ENCODE data around the gene PLCG2. TPM values are rescaled to one million over a fixed set of nuclear protein-coding genes. Genes with fewer than 3 reads are reported as not detected.
A peak's percentile ranks its signal among the peaks of the same experiment; 100 is the strongest.

Gene PLCG2
- total and polyA plus RNA-seq, 3 donors from 2014 or later, result 6.8 to 11.3 (median 8.0) TPM

DNA sequence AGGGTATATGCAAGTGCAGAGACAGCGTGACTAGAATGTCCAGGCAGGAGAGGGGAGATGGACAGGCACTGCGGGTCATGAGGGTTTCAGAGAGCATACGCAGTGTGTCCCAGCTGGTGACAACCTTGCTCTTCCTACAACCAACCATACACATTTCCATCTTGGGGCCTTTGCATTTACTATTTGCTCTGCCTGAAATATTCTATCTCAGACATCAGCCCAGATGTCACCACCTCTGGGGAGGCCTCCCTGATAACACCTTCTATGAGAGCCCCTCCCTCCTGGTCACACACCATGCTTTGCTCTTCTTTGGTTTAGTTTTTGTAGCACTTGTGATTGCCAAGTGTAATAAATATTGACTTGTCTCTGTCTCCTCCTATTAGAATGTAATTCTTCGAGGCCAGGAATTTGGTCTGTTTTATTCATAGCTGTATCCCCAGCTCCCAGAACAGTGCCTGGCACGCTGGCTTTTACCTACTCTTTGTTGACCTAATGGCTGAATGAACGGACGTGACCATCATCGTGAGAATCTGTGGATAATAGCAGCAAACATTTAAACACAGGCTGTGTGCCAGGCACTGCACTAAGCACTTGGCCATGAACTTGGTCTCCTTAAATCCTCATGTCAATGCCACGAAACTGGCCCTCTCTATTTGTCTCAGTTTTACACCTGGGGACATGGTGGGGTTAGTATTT is 51.9 kb downstream of the PLCG2 start:
- no peaks in the 10 kb centered on the region for H3K4me1 ChIP-seq
- TF ChIP-seq, protein P1, sequence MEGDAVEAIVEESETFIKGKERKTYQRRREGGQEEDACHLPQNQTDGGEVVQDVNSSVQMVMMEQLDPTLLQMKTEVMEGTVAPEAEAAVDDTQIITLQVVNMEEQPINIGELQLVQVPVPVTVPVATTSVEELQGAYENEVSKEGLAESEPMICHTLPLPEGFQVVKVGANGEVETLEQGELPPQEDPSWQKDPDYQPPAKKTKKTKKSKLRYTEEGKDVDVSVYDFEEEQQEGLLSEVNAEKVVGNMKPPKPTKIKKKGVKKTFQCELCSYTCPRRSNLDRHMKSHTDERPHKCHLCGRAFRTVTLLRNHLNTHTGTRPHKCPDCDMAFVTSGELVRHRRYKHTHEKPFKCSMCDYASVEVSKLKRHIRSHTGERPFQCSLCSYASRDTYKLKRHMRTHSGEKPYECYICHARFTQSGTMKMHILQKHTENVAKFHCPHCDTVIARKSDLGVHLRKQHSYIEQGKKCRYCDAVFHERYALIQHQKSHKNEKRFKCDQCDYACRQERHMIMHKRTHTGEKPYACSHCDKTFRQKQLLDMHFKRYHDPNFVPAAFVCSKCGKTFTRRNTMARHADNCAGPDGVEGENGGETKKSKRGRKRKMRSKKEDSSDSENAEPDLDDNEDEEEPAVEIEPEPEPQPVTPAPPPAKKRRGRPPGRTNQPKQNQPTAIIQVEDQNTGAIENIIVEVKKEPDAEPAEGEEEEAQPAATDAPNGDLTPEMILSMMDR (IDR thresholded peaks at IDR 0.05), result no peak
- TF ChIP-seq POLR2A (IDR thresholded peaks at IDR 0.05), result no peak
- no peaks in the 10 kb centered on the region for H3K27me3 ChIP-seq
- H3K4me3 ChIP-seq, result no peak overlapping the region
- no peaks in the 10 kb centered on the region for H3K36me3 ChIP-seq (ENCODE audit: low read depth, missing control alignments)
- 68% methylated on average over 8 to 9 of the region's 9 CpGs for WGBS, 2 donors
- no peaks in the 10 kb centered on the region for H3K9me3 ChIP-seq
- no peak for DNase-seq
- intact Hi-C loops (cut with DNase I; ENCODE audit: low total_unique reads), result no loop called here
- H3K27ac ChIP-seq, result no peak overlapping the region

DNA sequence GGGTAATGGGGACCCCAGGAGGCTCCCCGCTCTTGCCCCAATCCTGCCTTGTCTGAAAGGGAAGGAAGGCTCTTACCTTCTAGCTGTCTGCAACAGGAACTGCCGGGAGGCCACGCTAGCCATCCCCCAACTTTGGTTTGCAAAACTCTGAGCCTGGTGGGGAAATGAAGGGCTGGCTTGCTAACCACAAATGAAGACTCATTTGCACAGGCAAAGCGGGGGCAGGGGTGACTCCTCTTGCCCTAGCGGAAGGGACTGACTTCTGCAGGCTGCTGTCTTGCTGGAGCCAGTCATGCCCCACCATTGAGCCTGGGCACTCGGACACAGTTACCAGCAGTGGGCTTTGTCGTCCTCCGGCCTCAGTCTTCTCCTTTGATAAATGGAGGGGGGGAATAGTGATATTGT is 52.6 kb downstream of the PLCG2 start:
- H3K36me3 ChIP-seq (ENCODE audit: low read depth, missing control alignments), result no peaks in the 10 kb centered on the region
- TF ChIP-seq POLR2A (IDR thresholded peaks at IDR 0.05), result no peak
- TF ChIP-seq, protein P1 (IDR thresholded peaks at IDR 0.05), result no peak
- H3K27ac ChIP-seq, result no peak overlapping the region
- no peaks in the 10 kb centered on the region for H3K9me3 ChIP-seq
- H3K4me3 ChIP-seq, result no peak overlapping the region
- intact Hi-C loops (cut with DNase I; ENCODE audit: low total_unique reads), result no loop called here
- 82 to 83% methylated on average over 7 to 8 of the region's 8 CpGs for WGBS, 2 donors
- DNase-seq, result peak; percentile 27
- H3K27me3 ChIP-seq, result no peaks in the 10 kb centered on the region
- H3K4me1 ChIP-seq, result no peaks in the 10 kb centered on the region

DNA sequence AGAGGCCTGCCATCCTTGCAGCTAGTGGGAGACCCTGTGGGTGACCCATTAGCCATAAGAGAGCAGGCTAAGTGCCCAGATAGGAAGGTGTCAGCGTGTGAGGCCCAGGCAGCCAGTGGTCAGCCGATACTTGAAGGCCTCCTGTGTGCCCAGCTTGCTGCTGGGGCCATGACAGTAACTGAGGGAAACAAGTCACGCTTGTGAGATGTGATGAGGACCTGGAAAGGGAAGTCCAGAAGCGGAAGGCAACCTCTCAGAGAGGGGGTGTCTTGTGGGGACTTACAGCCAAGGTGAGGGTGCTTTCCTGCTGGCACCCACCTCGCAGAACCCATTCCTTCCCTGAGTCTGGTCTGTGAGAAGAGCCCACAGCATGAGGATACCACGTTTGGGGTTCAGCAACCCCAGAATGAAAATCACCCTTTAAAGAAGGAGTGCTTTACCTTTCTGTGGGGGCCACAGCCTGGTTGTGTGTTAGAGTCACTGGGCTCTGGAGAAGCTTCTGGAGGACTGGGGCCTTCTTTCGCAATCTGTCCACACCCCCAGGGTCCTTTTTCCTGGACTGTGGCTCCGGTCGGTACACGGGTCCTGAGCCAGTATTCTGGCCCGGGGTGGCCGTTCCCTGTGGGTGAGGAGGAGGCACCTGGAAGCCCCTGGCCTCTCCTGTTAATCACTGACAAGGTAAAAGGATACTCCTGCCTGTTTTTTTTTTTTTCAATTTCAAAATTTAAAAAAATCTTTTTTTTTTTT is 53.9 kb downstream of the PLCG2 start:
- intact Hi-C loops (cut with DNase I; ENCODE audit: low total_unique reads), result no loop called here
- H3K36me3 ChIP-seq (ENCODE audit: low read depth, missing control alignments), result no peaks in the 10 kb centered on the region
- H3K9me3 ChIP-seq, result no peaks in the 10 kb centered on the region
- no peak for TF ChIP-seq POLR2A (IDR thresholded peaks at IDR 0.05)
- TF ChIP-seq, protein P1 (IDR thresholded peaks at IDR 0.05), result no peak
- no peak for DNase-seq
- no peak overlapping the region for H3K27ac ChIP-seq
- no peak overlapping the region for H3K4me3 ChIP-seq
- no peaks in the 10 kb centered on the region for H3K27me3 ChIP-seq
- WGBS, 2 donors, result 93 to 94% methylated on average over 12 of the region's 12 CpGs
- no peaks in the 10 kb centered on the region for H3K4me1 ChIP-seq

DNA sequence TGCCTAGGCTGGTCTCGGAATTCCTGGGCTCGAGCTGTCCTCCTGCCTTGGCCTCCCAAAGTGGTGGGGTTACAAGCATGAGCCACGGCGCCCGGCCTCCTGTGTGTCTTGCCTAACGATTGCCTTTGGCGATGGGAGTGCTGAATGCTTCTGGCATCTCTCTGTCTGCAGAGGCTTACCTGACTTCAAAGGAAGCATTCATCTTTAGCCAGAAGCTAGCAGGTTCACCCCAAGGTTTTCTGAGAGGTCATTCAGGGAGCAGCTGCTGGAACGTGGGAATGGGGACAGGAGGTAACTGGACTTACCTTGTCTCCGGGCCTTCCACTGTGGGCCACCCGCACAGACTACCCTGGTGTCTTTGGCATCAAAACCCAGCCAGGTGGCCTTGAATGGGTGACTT is 54.7 kb downstream of the PLCG2 start:
- Histone ChIP-seq H3K27me3 (no peaks in the 10 kb centered on the region), H3K9me3 (no peaks in the 10 kb centered on the region), H3K27ac (no peak overlapping the region), H3K4me1 (no peaks in the 10 kb centered on the region), H3K4me3 (no peak overlapping the region), H3K36me3 (ENCODE audit: low read depth, missing control alignments) (no peaks in the 10 kb centered on the region)
- intact Hi-C loops (cut with DNase I; ENCODE audit: low total_unique reads), result no loop called here
- no peak for DNase-seq
- 85 to 87% methylated on average over 10 of the region's 10 CpGs for WGBS, 2 donors
- TF ChIP-seq, protein P1 (IDR thresholded peaks at IDR 0.05), result no peak
- no peak for TF ChIP-seq POLR2A (IDR thresholded peaks at IDR 0.05)
